K562 (cell line): Measurements from ENCODE around the gene TIMP2. TPM values are rescaled to one million over a fixed set of nuclear protein-coding genes. Genes with fewer than 3 reads are reported as not detected.
A peak's percentile ranks its signal among the peaks of the same experiment; 100 is the strongest.

Source experiments
- ARID1B ChIP-seq: fragments of 450-650 bp; IDR thresholded peaks from 2 replicates; pipeline ENCODE4 v1.6.1; 2016; ENCODE audit warnings: antibody characterized with exemption, mild to moderate bottlenecking, inconsistent platforms
- BCL6 ChIP-seq: fragments of 250-450 bp; sonication (Bioruptor Pico); IDR thresholded peaks from 2 replicates; pipeline ENCODE4 v1.4.0; 2020
- CREB3 ChIP-seq: fragments of 450-650 bp; conservative IDR thresholded peaks from 2 replicates; pipeline ENCODE4 v1.6.1; 2016; ENCODE audit warnings: missing genetic modification characterization, low read depth, mild to moderate bottlenecking, missing compliant biosample characterization, moderate library complexity
- CXXC5 ChIP-seq: fragments of 250-450 bp; sonication (Bioruptor Pico); IDR thresholded peaks from 2 replicates; pipeline ENCODE4 v1.8.0; 2022; ENCODE audit warnings: inconsistent platforms, mild to moderate bottlenecking, moderate library complexity
- ELF2 ChIP-seq: fragments of 250-450 bp; sonication (Bioruptor Pico); IDR thresholded peaks from 2 replicates; pipeline ENCODE4 v1.5.0; 2021; ENCODE audit warnings: mild to moderate bottlenecking
- ELF4 ChIP-seq: fragments of 450-650 bp; formaldehyde crosslinking; IDR thresholded peaks from 2 replicates; pipeline ENCODE4 v1.4.0; 2022; ENCODE audit warnings: missing genetic modification characterization
- ETV1 ChIP-seq: fragments of 450-650 bp; conservative IDR thresholded peaks from 2 replicates; pipeline ENCODE4 v1.6.1; 2016; ENCODE audit warnings: missing genetic modification characterization, control low read depth, low read depth, missing compliant biosample characterization
- GABPA ChIP-seq: fragments of 200-800 bp; sonication (Bioruptor generic); conservative IDR thresholded peaks from 2 replicates; pipeline ENCODE4 v1.6.1; 2016; ENCODE audit warnings: low read depth, missing genetic modification characterization, missing compliant biosample characterization
- GTF2A2 ChIP-seq: IDR thresholded peaks from 2 replicates; pipeline ENCODE4 v1.6.1; 2016; ENCODE audit warnings: mild to moderate bottlenecking, missing genetic modification characterization, missing compliant biosample characterization
- HDGF ChIP-seq: fragments of 450-650 bp; IDR thresholded peaks from 2 replicates; pipeline ENCODE4 v1.6.1; 2016
- HEY1 ChIP-seq: fragments of 250-450 bp; sonication (Bioruptor Pico); IDR thresholded peaks from 2 replicates; pipeline ENCODE4 v1.5.0; 2020; ENCODE audit warnings: mild to moderate bottlenecking, moderate library complexity, borderline replicate concordance
- HNRNPLL ChIP-seq: fragments of 200-400 bp; formaldehyde crosslinking; IDR thresholded peaks from 2 replicates; pipeline ENCODE4 v1.6.1; 2017; ENCODE audit warnings: low read length, low read depth, mild to moderate bottlenecking; ENCODE audit not compliant: poor library complexity, severe bottlenecking
- LEF1 ChIP-seq: fragments of 450-650 bp; IDR thresholded peaks from 2 replicates; pipeline ENCODE4 v1.6.1; 2016; ENCODE audit warnings: mild to moderate bottlenecking
- MYBL2 ChIP-seq, 2 experiments: fragments of 450-650 bp in 1 of 2; sonication (generic) in 1 of 2; formaldehyde crosslinking in 1 of 2; IDR thresholded peaks; 2 replicates each; pipeline versions ENCODE4 v1.6.1 to v1.8.1; 2017 to 2022; ENCODE audit warnings: borderline replicate concordance in 1 of 2, inconsistent platforms in 1 of 2, low read depth in 1 of 2, mild to moderate bottlenecking in 1 of 2, missing genetic modification reagents in 1 of 2, moderate library complexity in 1 of 2
- NR2C2 ChIP-seq, 2 experiments: fragments of 200-800 bp in 1 of 2; sonication (Bioruptor generic) in 1 of 2; sonication (generic) in 1 of 2; formaldehyde crosslinking in 1 of 2; IDR thresholded peaks; 2 replicates each; pipeline versions ENCODE4 v1.6.1 to v1.8.0; 2016 to 2022; ENCODE audit warnings: mild to moderate bottlenecking in 1 of 2, missing compliant biosample characterization in 1 of 2, missing genetic modification characterization in 1 of 2, missing genetic modification reagents in 1 of 2
- PPARD ChIP-seq: fragments of 250-450 bp; sonication (Bioruptor Pico); IDR thresholded peaks from 2 replicates; pipeline ENCODE4 v1.8.0; 2022; ENCODE audit warnings: inconsistent platforms, mild to moderate bottlenecking, moderate library complexity
- RCOR1 ChIP-seq, 2 experiments: IDR thresholded peaks; 2 replicates each; pipeline ENCODE4 v1.6.1; 2012; ENCODE audit warnings: low read depth in 2 of 2, low read length in 2 of 2, borderline replicate concordance in 1 of 2, improper control_type of control experiment in 1 of 2
- SAFB ChIP-seq: fragments of 200-400 bp; formaldehyde crosslinking; IDR thresholded peaks from 2 replicates; pipeline ENCODE4 v1.6.1; 2017; ENCODE audit warnings: low read depth, low read length, borderline replicate concordance
- SMAD3 ChIP-seq: fragments of 450-650 bp; formaldehyde crosslinking; conservative IDR thresholded peaks from 2 replicates; pipeline ENCODE4 v1.4.0; 2020; ENCODE audit warnings: mild to moderate bottlenecking
- TAL1 ChIP-seq: fragments of 450-650 bp; IDR thresholded peaks from 2 replicates; pipeline ENCODE4 v1.6.1; 2016; ENCODE audit warnings: mild to moderate bottlenecking
- THAP7 ChIP-seq: fragments of 250-450 bp; sonication (Bioruptor Pico); IDR thresholded peaks from 2 replicates; pipeline ENCODE4 v1.5.0; 2021
- ZNF217 ChIP-seq: sonication (generic); formaldehyde crosslinking; IDR thresholded peaks from 2 replicates; pipeline ENCODE4 v1.8.0; 2022; ENCODE audit warnings: mild to moderate bottlenecking, missing genetic modification reagents
- ZNF507 ChIP-seq: conservative IDR thresholded peaks from 2 replicates; pipeline ENCODE4 v1.6.1; 2017; ENCODE audit warnings: missing genetic modification characterization, missing compliant biosample characterization
- ZNF766 ChIP-seq: fragments of 200-800 bp; sonication (Bioruptor generic); conservative IDR thresholded peaks from 2 replicates; pipeline ENCODE4 v1.6.1; 2016; ENCODE audit warnings: missing genetic modification characterization, missing compliant biosample characterization
- polyA plus RNA-seq, 8 experiments: library from polyadenylated mRNA; depleted of rRNA in 4 of 8; stranded (reverse) in 5 of 8; unstranded in 3 of 8; fragments of >200 nt; fragmentation: Nextera tagmentation in 2 of 8; fragmentation: Illumina TruSeq in 1 of 8; extraction: Ambion mirVana in 2 of 8; extraction: Trizol in 1 of 8; gene quantifications; 2 replicates each; pipeline versions ENCODE4 v1.2.1 to v1.2.3, GENCODE V29; 2011 to 2014; ENCODE audit warnings: inconsistent platforms in 1 of 8, missing spikeins in 1 of 8
- total RNA-seq, 7 experiments: library from RNA; depleted of rRNA in 6 of 7; stranded (reverse); fragments of >200 nt in 6 of 7; fragmentation: Illumina TruSeq in 2 of 7; extraction: Trizol in 2 of 7; gene quantifications; 2 replicates each; pipeline versions ENCODE4 v1.2.1 to v1.2.3, GENCODE V29; 2011 to 2021; ENCODE audit warnings: low replicate concordance in 1 of 7
- TF ChIP-seq, protein P1 (sequence below): fragments of 250-450 bp; sonication (Bioruptor Pico); IDR thresholded peaks from 2 replicates; pipeline ENCODE4 v1.8.0; 2021; ENCODE audit warnings: borderline replicate concordance, mild to moderate bottlenecking, moderate library complexity; ENCODE audit not compliant: poor library complexity, severe bottlenecking
- TF ChIP-seq, protein P2 (sequence below): sonication (generic); formaldehyde crosslinking; IDR thresholded peaks from 2 replicates; pipeline ENCODE4 v1.9.0; 2022; ENCODE audit warnings: mild to moderate bottlenecking, missing genetic modification reagents

Gene TIMP2
- total and polyA plus RNA-seq, 9 of the 15 experiments (the other 6 are each of a cell fraction or from before 2014, with no cell fraction given): 0.55 TPM; not detected in 8

- no peak for TF ChIP-seq CREB3 (tag)
- TF ChIP-seq CXXC5: no peak
- TF ChIP-seq SMAD3 (CRISPR knock-in tag): no peak; the same call in 1 of the 2 replicates
- no peak for TF ChIP-seq NR2C2 (CRISPR knock-in tag; IDR thresholded peaks at IDR 0.05)
- peak; percentile 33; the same call in 1 of the 2 replicates for TF ChIP-seq NR2C2 (tag; IDR thresholded peaks at IDR 0.05)
- TF ChIP-seq ZNF766 (CRISPR knock-in tag): peak; percentile 49; the same call in 1 of the 2 replicates
- TF ChIP-seq GABPA (tag): peak; percentile 75
- TF ChIP-seq ELF4 (CRISPR knock-in tag): no peak
- peak; percentile 72 for TF ChIP-seq ETV1
- no peak for TF ChIP-seq HDGF
- TF ChIP-seq HNRNPLL: peak; percentile 60
- TF ChIP-seq GTF2A2 (tag): no peak
- TF ChIP-seq ZNF507: no peak
- TF ChIP-seq HEY1: 0 out of 2 replicates have a peak, but pooled peaks have one; percentile 10
- 0 out of 2 replicates have a peak, but pooled peaks have one; percentile 17 for TF ChIP-seq TAL1
- TF ChIP-seq ELF2: 0 out of 2 replicates have a peak, but pooled peaks have one; percentile 46
- TF ChIP-seq ZNF217 (CRISPR knock-in tag): no peak
- TF ChIP-seq MYBL2 (IDR thresholded peaks at IDR 0.05; ENCODE audit: low read depth): no peak
- TF ChIP-seq MYBL2 (CRISPR knock-in tag; IDR thresholded peaks at IDR 0.05; ENCODE audit: borderline replicate concordance): no peak
- TF ChIP-seq, protein P1, sequence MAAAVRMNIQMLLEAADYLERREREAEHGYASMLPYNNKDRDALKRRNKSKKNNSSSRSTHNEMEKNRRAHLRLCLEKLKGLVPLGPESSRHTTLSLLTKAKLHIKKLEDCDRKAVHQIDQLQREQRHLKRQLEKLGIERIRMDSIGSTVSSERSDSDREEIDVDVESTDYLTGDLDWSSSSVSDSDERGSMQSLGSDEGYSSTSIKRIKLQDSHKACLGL (CRISPR knock-in tag): no peak
- no peak for TF ChIP-seq RCOR1 (IDR thresholded peaks at IDR 0.05; ENCODE audit: borderline replicate concordance in 1 of 2, low read depth in 2 of 2, low read length in 2 of 2)
- TF ChIP-seq, protein P2, sequence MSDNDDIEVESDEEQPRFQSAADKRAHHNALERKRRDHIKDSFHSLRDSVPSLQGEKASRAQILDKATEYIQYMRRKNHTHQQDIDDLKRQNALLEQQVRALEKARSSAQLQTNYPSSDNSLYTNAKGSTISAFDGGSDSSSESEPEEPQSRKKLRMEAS (CRISPR knock-in tag): no peak
- TF ChIP-seq THAP7 (CRISPR knock-in tag): no peak
- TF ChIP-seq LEF1: peak; percentile 45; the same call in 1 of the 2 replicates
- TF ChIP-seq SAFB: no peak
- TF ChIP-seq BCL6 (CRISPR knock-in tag): no peak
- peak; percentile 67 for TF ChIP-seq ARID1B
- TF ChIP-seq PPARD (CRISPR knock-in tag): no peak
Observed at GRCh38 chr17:78818932-78819331, 106.3 kb downstream of the TIMP2 start (continued).
